Stimulated activated CD8-positive, alpha-beta memory T cell treated with anti-CD3 and anti-CD28 coated beads, Interleukin-7, amount 100 ng/mL, for 4 hours (primary cell): ENCODE results near the gene GMDS.
A peak's percentile ranks its signal among the peaks of the same experiment; 100 is the strongest.

Source experiments
- DNase-seq, 2 donors: peaks; one replicate each; pipeline ENCODE4 v3.0.0-alpha.2; 2020; ENCODE audit warnings: low read depth in 2 of 2

GMDS gene

DNA sequence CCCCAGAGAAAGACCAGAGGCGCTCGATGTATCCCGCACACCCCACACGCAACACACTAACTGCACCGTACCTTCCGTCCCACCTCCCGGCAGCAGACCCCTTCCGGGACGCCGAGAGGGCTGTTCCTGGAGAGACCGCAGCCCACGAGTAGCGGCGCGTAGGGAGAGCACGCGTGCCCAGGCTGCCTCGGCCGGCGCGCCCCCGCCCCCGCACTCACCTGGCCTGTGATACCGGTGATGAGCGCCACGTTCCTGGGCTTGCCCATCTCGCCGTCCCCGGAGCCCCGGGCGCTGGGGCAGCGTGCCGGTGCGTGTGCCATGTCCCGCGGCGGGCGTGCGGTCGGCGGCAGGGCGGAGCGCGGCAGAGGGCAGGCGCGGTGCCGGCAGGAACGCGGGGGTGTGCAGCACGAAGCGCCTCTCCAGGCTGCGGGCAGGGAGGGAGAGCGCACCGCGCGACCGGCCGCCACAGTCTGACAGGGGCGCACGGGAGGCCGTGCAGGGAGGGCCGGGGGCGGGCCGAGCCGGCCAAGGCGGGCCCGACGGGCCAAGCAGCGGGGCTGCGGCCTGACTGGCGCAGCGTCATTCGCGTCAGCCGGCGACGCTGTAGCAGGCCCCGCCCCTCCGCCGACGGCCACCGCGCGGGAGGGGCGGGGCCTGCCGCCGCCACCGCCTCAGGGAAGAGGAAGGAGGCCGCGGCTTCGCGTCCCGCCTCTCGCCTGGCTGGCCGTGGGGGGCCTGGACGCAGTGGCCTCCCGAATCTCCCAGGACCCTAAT, at the start of gene GMDS:
TSS of gene GMDS (minus strand) at position 503 of the 774 bp plus-strand sequence.
- DNase-seq: peak; percentile 46 to 82

DNA sequence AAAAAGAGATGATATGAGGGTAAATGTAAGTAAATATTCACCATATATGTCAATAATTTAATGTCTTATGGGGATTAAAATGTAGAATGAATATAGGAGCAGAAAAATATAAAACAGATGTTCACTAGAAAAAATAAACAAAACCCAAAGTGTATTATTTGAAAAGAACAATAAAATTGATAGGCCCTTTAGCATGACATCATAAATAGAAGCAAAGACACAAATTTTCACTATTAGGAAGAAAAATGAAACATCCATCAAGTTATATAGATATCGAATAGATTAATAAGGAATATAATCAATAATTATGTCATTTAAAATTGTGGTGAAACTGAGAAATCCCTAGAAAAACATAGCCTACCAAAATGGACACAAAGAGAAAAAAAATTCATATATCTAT, 40.1 kb upstream of the GMDS start:
- no peak for DNase-seq

DNA sequence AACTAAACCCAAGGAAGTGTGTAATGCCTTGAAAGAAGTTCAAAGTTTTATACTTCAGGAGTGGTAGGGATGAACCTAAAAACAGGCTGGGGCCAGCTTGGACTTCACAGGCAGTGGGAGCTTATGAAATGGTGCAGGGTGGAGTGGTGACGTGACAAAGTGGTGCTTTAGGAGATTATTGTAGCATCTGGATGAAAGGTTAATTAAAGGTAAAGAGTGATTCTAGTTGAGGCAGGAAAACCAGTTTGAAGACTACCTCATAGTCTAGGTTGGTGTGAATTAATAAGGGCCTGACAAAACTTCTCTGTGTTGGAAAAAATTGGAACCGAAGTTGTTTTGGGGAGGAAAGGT, 30.5 kb upstream of the GMDS start:
- no peak for DNase-seq

DNA sequence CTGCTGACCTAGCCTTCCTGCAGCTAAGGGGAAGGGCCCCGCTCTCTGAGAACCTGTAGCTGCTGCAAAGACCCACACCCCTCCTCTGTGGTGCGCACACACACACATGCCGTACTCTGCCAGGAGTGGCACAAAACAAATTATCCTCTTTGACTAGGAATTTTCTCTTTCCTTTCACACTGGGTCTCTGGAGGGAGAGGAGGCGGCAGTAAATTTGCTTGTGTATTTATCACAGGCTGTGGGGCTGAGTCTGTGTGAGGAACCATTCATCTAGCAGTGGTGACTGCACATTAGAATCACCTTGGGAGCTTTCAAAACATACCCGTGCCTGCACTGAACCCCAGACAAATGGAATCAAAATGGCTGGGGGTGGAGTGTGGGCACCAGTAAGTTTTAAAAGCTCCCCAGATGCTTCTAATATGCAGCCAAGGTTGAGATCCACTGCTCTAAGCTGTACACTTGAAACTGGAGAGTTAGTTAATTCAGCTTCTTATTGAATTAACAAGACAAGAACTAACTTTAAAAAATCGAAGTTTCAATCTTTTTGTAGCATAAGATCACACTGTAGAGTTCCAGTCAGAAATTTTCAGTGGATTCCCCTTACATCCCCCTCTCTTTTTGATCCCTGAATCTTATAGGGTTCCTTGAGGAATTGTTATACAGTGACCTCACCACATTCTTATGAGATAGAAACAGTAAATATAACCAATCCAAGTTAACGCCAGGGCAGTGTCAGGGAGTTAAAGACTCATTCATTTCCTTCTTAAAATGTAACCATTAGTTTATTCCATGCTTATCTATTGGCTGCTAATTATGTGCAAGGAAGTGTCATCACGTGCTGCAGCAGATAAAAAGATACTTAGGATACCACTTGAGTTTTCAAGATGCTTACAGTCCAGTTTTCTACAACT, 29.8 kb upstream of the GMDS start:
- DNase-seq: no peak

DNA sequence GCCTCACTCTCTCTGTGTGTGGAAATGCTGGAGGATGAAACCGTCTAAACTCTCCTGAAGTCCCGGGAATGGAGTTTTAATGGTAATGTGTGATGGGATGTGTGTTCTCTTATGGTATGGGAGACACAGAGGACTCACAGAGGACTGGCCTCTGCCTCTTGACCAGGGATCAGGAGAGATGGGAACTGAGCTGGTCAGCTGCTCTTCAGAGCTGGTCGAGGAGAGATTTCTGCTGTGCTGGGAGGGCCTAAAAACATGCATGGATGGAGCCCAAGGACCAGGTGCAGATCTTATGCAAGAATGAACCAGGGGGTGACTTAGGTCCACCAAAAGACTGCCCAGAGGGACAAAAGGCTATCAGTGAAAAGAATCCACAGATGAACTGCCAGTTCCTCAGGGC, 27.3 kb upstream of the GMDS start:
- DNase-seq: no peak

DNA sequence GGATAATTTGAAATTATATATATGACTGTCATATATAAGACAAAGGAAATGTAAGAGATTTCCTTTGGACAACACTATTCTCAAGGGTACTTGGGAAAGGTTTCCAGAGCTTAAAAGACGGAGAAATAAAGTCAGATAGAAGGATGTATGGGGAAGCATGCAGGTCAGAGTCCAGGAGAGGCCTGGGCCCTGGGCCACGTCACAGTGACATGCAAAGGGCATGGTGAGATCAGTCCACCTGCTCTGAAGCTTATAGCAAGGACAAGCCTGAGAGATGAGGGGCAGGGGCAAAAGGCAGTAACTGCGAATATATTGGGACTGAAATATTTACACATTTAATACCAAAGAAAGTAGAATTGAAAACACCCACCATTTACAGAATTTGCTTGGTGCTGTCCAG, 24.6 kb upstream of the GMDS start:
- DNase-seq: no peak

DNA sequence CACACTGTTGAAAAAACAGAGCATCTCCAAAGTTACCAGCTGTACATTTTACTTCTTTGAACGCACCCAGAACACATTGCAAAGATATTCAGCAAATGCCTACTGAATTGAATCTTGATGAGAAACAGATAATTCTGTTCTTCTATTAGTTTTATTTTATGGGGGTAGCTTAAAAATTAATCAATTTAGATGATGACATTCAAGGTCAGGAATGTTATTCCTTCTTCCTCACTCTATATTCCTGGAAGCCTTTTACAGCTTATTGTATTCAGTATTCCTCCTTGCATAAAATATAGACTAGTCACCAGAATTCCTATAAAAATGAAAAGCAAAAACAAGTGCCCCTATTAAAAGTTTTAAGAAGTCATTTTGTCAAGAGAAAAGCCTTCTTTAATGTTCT, 21.4 kb upstream of the GMDS start:
- DNase-seq: no peak

DNA sequence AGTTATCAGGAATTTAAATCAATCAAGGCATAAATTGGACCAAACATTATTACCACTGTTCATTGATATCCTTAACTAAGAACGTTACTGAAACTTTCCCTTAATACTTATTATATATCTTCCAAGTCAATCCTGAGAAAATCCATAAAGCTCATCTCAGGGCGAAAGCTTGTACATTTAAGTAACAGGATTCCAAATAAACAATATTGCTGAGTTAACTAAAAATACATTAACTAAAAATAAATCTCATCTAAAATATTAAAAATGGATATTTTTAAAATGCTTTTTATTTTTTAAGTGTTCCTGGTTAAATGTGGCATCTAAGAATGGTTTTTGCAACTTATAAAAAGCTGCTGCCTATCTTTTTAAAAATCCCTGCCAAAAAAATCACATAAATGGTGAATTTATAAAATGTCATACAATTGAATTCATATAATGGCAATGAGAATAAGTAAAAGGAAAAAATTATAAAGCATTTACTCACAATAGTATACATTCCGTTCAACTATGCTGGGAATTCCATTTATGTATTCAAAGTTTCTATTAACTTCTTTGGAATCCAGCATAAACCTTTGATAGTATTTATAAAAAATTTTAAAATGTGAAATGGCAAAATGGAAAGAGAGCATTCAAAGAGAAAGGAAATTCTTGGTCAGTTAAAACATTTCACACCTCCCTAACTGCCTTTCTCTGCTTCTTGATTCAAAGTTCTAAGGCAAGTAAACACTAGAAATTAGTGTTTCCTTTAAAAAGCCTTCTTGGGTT, 20.8 kb upstream of the GMDS start:
- DNase-seq: no peak

DNA sequence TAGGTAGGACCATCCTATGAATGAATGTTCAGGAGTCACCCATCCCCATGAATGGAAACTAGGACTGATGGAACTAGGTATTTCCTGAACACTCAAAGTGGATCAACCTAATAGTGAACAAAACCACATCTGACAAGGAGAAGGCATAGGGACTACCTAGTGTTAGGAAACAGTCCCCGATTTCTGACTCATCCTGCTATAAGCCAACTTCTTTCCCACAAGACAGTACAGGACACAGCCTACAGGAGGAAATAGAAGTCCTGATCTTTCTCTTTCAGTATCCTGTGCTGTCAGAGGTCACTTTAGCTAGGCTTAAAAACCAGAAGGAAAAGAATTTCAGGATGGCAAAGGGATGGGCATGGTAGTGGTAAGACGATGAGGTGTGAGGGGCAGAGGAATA, 19.5 kb upstream of the GMDS start:
- no peak for DNase-seq

DNA sequence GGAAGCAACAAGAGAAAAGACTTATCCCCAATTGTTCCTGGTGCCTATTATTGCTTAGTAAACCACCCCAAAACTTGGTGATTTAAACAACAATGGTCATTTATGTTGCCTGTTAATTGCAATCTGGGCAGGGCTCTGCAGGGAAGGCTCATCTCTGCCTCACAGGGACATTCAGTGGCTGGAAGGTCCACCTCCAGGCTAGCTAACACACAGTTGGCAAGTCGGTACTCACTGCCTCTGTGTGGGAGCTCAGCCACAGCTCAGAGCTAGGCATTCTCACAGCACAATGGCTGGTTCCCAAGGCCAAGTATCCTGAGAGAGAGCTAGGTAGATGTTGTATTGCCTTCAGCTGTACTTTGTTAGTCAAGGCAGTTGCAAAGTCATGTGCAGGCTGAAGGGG, 18.5 kb upstream of the GMDS start:
- DNase-seq: no peak

DNA sequence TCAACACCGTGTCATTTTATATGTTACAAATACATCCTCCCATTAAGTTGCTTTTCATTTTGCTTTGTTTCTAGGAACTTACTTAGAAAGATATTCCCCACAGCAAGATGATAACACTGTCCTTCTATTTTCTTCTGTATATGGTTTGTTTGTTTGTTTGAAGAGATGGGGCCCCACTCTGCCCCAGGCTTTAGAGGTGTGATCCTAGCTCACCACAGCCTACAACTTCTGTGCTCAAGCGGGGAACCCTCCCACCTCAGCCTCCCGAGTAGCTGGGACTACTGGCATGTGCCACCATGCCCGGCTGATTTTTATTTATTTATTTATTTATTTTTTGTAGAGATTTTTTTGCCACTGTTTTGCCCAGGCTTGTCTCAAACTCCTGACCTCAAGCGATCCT, 14.2 kb upstream of the GMDS start:
- no peak for DNase-seq

DNA sequence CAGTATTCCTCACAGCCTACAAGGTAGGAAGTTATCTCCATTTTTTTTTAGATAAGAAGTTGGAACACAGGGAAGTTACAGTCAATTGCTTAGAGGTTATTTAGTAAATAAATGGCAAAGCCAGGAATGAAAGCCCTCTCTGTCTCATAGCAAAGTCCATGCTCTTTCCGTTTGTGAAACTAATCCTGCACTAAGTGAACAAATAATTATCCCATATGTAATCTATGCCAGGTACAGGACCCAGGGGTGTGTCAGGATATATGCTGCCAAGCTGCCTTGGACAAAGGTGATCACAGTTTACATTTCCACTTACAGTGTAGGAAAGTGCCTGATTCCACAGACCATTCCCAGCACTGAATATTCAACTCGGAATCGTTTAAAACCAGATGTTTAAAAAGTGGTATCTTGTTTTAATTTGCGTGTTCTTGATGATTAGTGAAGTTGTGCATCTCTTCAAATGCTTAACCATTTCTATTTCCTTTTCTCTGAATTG, 13.6 kb upstream of the GMDS start:
- no peak for DNase-seq

DNA sequence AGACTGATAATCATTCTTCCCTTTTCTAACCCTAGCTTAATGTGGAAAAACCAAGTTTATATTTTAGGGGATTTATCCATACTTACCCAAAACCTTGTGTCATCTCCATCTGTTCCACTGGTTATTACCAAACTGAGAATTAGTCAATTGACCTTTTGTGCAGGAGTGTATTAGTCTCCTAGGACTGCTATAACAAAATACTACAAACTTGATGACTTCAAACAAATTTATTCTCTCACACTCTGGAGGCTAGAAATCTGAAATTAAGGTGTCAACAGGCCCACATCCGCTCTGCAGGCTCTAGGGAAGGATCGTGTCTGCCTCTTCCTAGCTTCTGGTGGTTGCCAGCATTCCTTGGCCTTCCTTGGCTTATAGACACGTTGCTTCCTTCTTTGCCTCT, 12.7 kb upstream of the GMDS start:
- no peak for DNase-seq

DNA sequence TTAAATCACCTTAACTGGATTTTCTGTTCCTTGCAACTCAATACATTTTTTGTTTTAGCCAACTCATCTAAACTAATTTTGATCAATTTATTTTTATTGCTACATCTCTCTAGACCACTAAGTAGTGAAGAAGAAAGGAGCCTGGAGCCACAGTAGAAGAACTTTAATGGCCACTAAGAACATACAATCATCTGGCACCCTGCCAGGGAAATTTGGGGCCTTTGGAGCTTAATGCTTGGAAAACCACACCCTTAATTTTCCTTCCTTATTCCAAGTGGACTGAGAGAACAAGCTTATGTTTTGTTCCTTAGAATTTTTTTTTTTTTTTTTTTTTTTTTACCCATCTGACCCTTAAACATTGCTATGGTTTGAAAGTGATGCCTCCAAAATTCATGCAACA, 12.0 kb upstream of the GMDS start:
- no peak for DNase-seq

DNA sequence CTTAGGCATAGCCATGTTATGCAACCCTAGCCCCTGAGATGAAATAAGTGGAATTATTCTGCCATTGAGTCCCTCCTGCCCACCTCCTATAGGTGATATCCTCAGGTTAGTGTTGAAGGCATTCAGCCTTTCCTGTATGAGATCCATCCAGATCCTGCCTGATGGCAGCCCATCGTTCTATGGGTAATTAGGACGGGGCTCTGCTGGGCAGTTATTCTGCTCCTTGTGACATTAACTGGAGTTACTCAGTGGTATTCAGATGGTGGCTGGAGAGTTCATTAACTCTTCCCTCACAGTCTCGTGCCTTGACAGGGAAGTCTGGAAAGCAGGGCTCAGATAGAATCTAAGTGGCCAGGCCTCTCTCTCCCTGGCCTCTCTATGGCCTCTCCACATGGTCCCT, 9.3 kb upstream of the GMDS start:
- DNase-seq: no peak

DNA sequence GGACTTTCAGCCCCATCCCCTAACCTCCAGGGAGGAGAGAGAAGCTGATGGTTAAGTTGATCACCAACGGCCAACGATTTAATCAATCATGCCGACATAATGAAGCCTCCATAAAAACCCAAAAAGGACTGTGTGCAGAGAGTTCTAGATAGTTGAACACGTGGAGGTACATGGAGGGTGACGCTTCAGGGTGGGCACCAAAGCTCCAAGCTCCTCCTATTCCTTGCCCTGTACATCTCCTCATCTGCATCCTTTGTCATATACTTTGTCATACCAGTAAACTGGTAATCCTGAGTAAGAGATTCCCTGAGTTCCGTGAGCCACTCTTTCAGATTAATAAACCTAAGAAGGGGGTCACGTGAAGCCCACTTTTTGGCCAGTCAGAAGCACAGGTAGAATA, 3.7 kb upstream of the GMDS start:
- DNase-seq: no peak

DNA sequence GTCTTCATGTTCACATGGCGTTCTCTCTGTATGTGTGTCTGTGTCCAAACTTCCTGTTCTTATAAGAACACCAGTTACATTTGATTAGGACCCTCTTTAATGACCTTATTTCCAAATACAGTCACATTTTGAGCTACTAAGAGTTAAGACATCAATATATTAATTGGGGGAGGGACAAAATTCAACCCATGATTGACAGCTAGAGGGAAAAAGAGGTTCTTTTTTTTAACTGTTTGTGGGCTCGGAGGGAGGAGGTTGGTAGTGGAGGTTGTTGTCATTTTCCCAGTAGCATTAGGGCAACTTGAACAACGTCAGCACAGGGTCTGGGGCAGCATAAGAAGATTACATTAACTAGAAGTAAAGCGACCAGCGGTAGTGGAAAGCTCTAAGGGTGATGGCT, 2.3 kb upstream of the GMDS start:
- no peak for DNase-seq

DNA sequence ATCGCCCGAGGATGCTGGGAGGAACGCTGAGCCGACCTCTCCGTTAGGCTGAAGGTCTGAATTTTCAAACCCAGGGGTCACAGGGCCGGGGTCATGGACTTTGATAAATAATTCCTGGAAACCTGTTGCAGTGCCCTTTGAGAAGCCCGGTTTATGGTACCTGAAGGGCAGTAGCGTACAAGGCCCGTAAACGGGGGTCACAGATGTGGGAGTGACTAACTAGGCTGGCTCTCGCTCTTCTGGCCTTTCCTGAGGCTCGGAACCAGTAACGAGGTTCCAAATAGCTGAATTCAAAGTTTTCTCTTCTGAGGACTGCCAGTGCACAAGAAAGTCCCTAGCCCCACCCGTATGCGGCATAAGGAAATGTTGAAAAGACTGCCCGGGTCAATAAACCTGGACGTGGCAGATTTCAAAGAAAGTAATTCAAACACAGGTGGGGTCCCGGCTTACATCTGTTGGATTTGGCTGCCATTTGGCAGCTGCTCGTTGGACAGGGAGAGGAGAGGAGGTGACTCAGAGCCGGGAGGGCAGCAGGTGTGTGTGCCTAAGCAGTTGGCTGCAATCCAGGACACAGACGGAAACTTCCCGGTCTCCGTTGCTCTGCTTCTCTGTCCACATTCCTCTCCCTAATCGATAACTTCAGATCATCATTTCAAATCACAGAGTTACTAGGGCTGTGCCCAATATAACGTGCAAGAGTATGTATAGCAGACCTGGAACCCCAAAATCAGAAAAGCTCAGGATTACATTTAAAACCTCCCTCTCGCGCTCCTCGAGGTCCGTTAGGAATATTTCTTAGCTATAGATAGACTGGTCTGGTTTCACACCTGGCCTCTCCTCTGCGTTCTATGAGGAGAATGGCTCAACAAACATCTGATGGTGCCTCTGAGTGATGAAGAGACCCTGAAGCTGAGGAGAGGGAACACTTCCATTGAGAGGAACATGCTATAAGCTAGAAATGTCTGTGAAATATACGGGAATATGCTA, 765 bp upstream of the GMDS start:
- DNase-seq: peak in 1 of 2 donors; percentile 31

DNA sequence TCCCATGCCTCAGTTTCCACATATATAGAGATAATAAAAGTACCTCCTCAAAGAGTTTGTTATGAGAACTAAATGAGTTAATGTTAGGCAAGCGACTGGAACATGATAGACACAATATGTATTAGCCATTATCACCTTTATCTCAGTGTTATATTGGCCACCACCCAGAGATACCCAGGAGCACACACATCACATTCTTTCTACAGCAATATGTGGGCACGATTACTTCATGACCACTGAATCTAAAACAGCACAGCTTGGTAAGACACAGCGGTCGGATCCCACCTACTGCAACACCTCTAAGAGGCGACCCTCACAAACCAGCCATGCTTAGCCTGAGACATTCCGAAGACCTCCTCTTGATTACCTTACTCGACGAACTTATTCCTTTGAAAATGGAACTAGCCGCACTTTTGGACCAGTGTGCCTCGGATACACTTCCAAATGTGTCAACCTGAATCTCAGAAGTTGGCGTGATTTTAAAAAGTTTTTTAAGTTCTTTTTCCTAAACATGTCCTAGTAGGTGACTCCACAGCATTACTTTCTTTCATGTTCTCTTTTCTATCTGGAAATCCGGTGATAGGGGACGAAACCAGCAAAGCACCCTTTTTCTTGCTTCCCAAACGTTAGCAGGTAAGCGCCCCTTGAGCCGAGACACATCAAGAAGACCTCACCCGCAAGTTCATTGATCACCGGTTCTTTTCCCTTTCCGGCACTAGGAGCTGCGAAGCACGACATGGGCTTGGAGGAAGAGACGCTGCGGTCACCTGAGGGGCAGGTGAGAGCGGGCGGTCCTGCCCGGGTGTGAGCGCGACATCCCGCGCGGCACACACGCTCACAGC, 923 bp downstream of the GMDS start:
- DNase-seq: no peak

DNA sequence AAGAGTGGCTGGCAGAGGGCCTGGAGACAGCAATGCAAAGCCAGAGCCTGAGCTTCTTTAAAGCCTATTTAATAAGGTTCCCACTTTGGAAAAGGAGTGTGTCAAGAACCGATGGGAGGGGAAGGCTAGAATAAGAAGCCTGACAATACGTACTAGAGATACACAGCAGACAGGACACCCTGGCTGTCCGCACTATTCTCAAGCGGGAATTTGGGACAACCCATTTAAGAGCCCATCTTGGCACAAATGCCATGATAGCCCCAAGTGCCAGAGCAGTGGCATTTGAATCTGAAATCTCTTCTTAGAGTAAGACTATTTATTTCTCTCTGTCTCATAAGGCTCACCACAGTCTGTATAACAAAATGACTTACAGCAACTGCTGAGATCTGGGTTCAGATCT, 3.1 kb downstream of the GMDS start:
- no peak for DNase-seq
